Osteocyte (in vitro differentiated cells): ENCODE data around the gene NCBP1. TPM values are rescaled to one million over a fixed set of nuclear protein-coding genes. Genes with fewer than 3 reads are reported as not detected.

Experiments used
- DNase-seq: peaks from one replicate; pipeline ENCODE4 v3.0.0; 2021; ENCODE audit warnings: mixed read lengths; ENCODE audit not compliant: unreplicated experiment; ENCODE audit errors: extremely low spot score
- H3K27ac Mint-ChIP-seq: one replicate; pipeline ENCODE4 v1.8.0; 2021; ENCODE audit warnings: mild to moderate bottlenecking, mixed read lengths; ENCODE audit not compliant: unreplicated experiment
- H3K27me3 Mint-ChIP-seq: one replicate; pipeline ENCODE4 v1.8.0; 2021; ENCODE audit warnings: mixed read lengths; ENCODE audit not compliant: unreplicated experiment
- H3K36me3 Mint-ChIP-seq: one replicate; pipeline ENCODE4 v1.8.0; 2021; ENCODE audit warnings: mixed read lengths; ENCODE audit not compliant: unreplicated experiment
- H3K4me1 Mint-ChIP-seq: one replicate; pipeline ENCODE4 v1.8.0; 2021; ENCODE audit warnings: mixed read lengths; ENCODE audit not compliant: unreplicated experiment
- H3K4me3 Mint-ChIP-seq: one replicate; pipeline ENCODE4 v1.8.0; 2021; ENCODE audit warnings: mild to moderate bottlenecking, moderate library complexity, mixed read lengths; ENCODE audit not compliant: unreplicated experiment
- H3K9me3 Mint-ChIP-seq: one replicate; pipeline ENCODE4 v1.8.0; 2021; ENCODE audit warnings: mixed read lengths; ENCODE audit not compliant: unreplicated experiment
- CTCF ChIP-seq: fragments of 200-600 bp; sonication (generic); IDR thresholded peaks from 2 replicates; pipeline ENCODE4 v1.5.0; 2021; ENCODE audit warnings: antibody characterized with exemption, mild to moderate bottlenecking, moderate library complexity
- total RNA-seq: library from RNA; stranded (reverse); gene quantifications from 2 replicates; pipeline ENCODE4 v1.2.1, GENCODE V29; 2021

NCBP1 gene
- total RNA-seq, 1 donor from 2014 or later, result 42.2 TPM

- H3K9me3 Mint-ChIP-seq, result no peaks in the 10 kb centered on the region
- TF ChIP-seq CTCF, result no peak
- DNase-seq, result no peak
- H3K4me3 Mint-ChIP-seq, result no peak overlapping the region
- H3K36me3 Mint-ChIP-seq, result no peaks in the 10 kb centered on the region
- peaks cover 47% of the 10 kb centered on the region for H3K27me3 Mint-ChIP-seq
- H3K27ac Mint-ChIP-seq, result no peak overlapping the region
- H3K4me1 Mint-ChIP-seq, result no peaks in the 10 kb centered on the region
These were observed 88.7 kb downstream of the NCBP1 start for GRCh38 chr9:97722331-97722730.

Other genes with a start within 250 kb of the NCBP1 start
- gene TDRD7, start 221.7 kb upstream of the NCBP1 start, total RNA-seq, result 8.6 and 11.0 TPM in 2 replicates
- gene TMOD1, start 132.2 kb upstream of the NCBP1 start, total RNA-seq, result not detected in 2 replicates
- 23.3 and 28.4 TPM in 2 replicates for gene TSTD2, start 453 bp upstream of the NCBP1 start, total RNA-seq
- gene XPA, start 63.5 kb downstream of the NCBP1 start, total RNA-seq, result 10.1 and 10.6 TPM in 2 replicates
- gene FOXE1, start 219.4 kb downstream of the NCBP1 start, total RNA-seq, result not detected in 2 replicates